T-helper 2 cell (primary cell): ENCODE data around the gene SFSWAP.
A peak's percentile ranks its signal among the peaks of the same experiment; 100 is the strongest.
"Not testable (repeated sequence)": the region's sequence is repeated elsewhere in the genome, so short reads cannot be mapped to it uniquely, and the experiment has no call there.

Experiments
- DNase-seq, 5 experiments: peaks; one replicate each; pipeline versions ENCODE4 v3.0.0 to v3.0.0-alpha.2; 2012 to 2022

Gene SFSWAP

GRCh38 chr12:131703161-131703560 is 7.7 kb upstream of the SFSWAP start:
- peak in 1 of 5 experiments; percentile 64 for DNase-seq

- DNase-seq: no peak
Observed at GRCh38 chr12:131704509-131704908, 6.4 kb upstream of the SFSWAP start.

GRCh38 chr12:131706709-131707108 is 4.2 kb upstream of the SFSWAP start:
- not testable (repeated sequence) for DNase-seq

GRCh38 chr12:131709226-131709625 is 1.7 kb upstream of the SFSWAP start:
- no peak for DNase-seq

- no peak for DNase-seq
Observed at GRCh38 chr12:131711551-131712205, 788 bp downstream of the SFSWAP start.

- DNase-seq: no peak
Observed at GRCh38 chr12:131713349-131713748, 2.5 kb downstream of the SFSWAP start.

- DNase-seq: no peak
Observed at GRCh38 chr12:131714759-131715158, 3.9 kb downstream of the SFSWAP start.

GRCh38 chr12:131716282-131716681 is 5.4 kb downstream of the SFSWAP start:
- no peak for DNase-seq

GRCh38 chr12:131720241-131720640 is 9.4 kb downstream of the SFSWAP start:
- no peak for DNase-seq

- no peak for DNase-seq
Observed at GRCh38 chr12:131720921-131721320, 10.0 kb downstream of the SFSWAP start.

GRCh38 chr12:131721548-131721947 is 10.7 kb downstream of the SFSWAP start:
- no peak for DNase-seq

GRCh38 chr12:131723532-131723931 is 12.6 kb downstream of the SFSWAP start:
- DNase-seq: no peak

- DNase-seq: no peak
Observed at GRCh38 chr12:131724534-131724933, 13.6 kb downstream of the SFSWAP start.

GRCh38 chr12:131725503-131725902 is 14.6 kb downstream of the SFSWAP start:
- DNase-seq: no peak

- DNase-seq: no peak
Observed at GRCh38 chr12:131728720-131729119, 17.8 kb downstream of the SFSWAP start.

GRCh38 chr12:131729254-131729955 is 18.5 kb downstream of the SFSWAP start:
- no peak for DNase-seq

GRCh38 chr12:131732996-131733615 is 22.2 kb downstream of the SFSWAP start:
- DNase-seq: no peak

GRCh38 chr12:131733874-131734273 is 23.0 kb downstream of the SFSWAP start:
- no peak for DNase-seq

GRCh38 chr12:131734336-131735152 is 23.7 kb downstream of the SFSWAP start:
- no peak for DNase-seq

- no peak for DNase-seq
Observed at GRCh38 chr12:131735153-131735456, 24.2 kb downstream of the SFSWAP start.

GRCh38 chr12:131735476-131736445 is 24.9 kb downstream of the SFSWAP start:
- no peak for DNase-seq
